IPS-18a (cell line): ENCODE results near the gene NETO2.
"Not testable (repeated sequence)": the region's sequence is repeated elsewhere in the genome, so short reads cannot be mapped to it uniquely, and the experiment has no call there.

Source experiments
- H3K27ac ChIP-seq: one replicate; pipeline ENCODE4 v1.5.1; 2013; ENCODE audit warnings: low read length
- H3K27me3 ChIP-seq: one replicate; pipeline ENCODE4 v1.6.1; 2013; ENCODE audit warnings: mild to moderate bottlenecking, low read length; ENCODE audit not compliant: control insufficient read depth, insufficient read depth
- H3K36me3 ChIP-seq: one replicate; pipeline ENCODE4 v1.6.1; 2013; ENCODE audit warnings: low read depth, low read length; ENCODE audit not compliant: control insufficient read depth
- H3K4me1 ChIP-seq: one replicate; pipeline ENCODE4 v1.6.1; 2013; ENCODE audit warnings: low read depth, low read length; ENCODE audit not compliant: control insufficient read depth
- H3K4me3 ChIP-seq: one replicate; pipeline ENCODE4 v1.5.1; 2013; ENCODE audit warnings: low read length
- H3K9ac ChIP-seq: one replicate; pipeline ENCODE4 v1.6.1; 2013; ENCODE audit warnings: mild to moderate bottlenecking, low read length, moderate library complexity
- H3K9me3 ChIP-seq: one replicate; pipeline ENCODE4 v1.6.1; 2013; ENCODE audit warnings: low read depth, low read length; ENCODE audit not compliant: control insufficient read depth

The NETO2 gene

GRCh38 chr16:47150067-47150466 is 6.3 kb upstream of the NETO2 start:
- no peak overlapping the region for H3K27ac ChIP-seq
- H3K4me1 ChIP-seq: no peaks in the 10 kb centered on the region
- peaks cover 9% of the 10 kb centered on the region for H3K9me3 ChIP-seq

GRCh38 chr16:47144559-47144877 is 773 bp upstream of the NETO2 start:
- Histone ChIP-seq H3K27me3 (peaks cover 31% of the 10 kb centered on the region), H3K36me3 (no peaks in the 10 kb centered on the region), H3K27ac (no peak overlapping the region), H3K4me3 (peak overlapping the region; percentile 53), H3K4me1 (peaks cover 9% of the 10 kb centered on the region), H3K9ac (no peak overlapping the region), H3K9me3 (no peaks in the 10 kb centered on the region)

More at GRCh38 chr16:47150067-47150466, 6.3 kb upstream of the NETO2 start:
- Histone ChIP-seq H3K27me3 (peaks cover 9% of the 10 kb centered on the region), H3K9ac (no peak overlapping the region), H3K4me3 (no peak overlapping the region), H3K36me3 (no peaks in the 10 kb centered on the region)

- Histone ChIP-seq H3K4me3 (peak overlapping the region; percentile 64), H3K4me1 (peaks cover 9% of the 10 kb centered on the region), H3K27ac (no peak overlapping the region), H3K36me3 (no peaks in the 10 kb centered on the region), H3K9ac (peak overlapping the region; percentile 77), H3K9me3 (no peaks in the 10 kb centered on the region), H3K27me3 (peaks cover 31% of the 10 kb centered on the region)
Measured at GRCh38 chr16:47142821-47143676, 696 bp downstream of the NETO2 start.

- peak overlapping the region; percentile 64 for H3K4me3 ChIP-seq
- H3K36me3 ChIP-seq: no peaks in the 10 kb centered on the region
- no peak overlapping the region for H3K27ac ChIP-seq
Measured at GRCh38 chr16:47142486-47142820, 1.3 kb downstream of the NETO2 start.

GRCh38 chr16:47141773-47142485 is 1.8 kb downstream of the NETO2 start:
- Histone ChIP-seq H3K27me3 (peaks cover 31% of the 10 kb centered on the region), H3K4me3 (peak overlapping the region; percentile 64), H3K9me3 (no peaks in the 10 kb centered on the region), H3K9ac (peak overlapping the region; percentile 77), H3K36me3 (no peaks in the 10 kb centered on the region), H3K27ac (no peak overlapping the region), H3K4me1 (peaks cover 9% of the 10 kb centered on the region)

More at GRCh38 chr16:47142486-47142820, 1.3 kb downstream of the NETO2 start:
- Histone ChIP-seq H3K4me1 (peaks cover 9% of the 10 kb centered on the region), H3K9ac (peak overlapping the region; percentile 77), H3K9me3 (no peaks in the 10 kb centered on the region), H3K27me3 (peaks cover 31% of the 10 kb centered on the region)

GRCh38 chr16:47140686-47141085 is 3.1 kb downstream of the NETO2 start:
- H3K4me3 ChIP-seq: no peak overlapping the region
- no peaks in the 10 kb centered on the region for H3K9me3 ChIP-seq
- H3K9ac ChIP-seq: no peak overlapping the region
- H3K36me3 ChIP-seq: no peaks in the 10 kb centered on the region
- H3K27ac ChIP-seq: no peak overlapping the region
- H3K4me1 ChIP-seq: peaks cover 9% of the 10 kb centered on the region
- peaks cover 28% of the 10 kb centered on the region for H3K27me3 ChIP-seq

GRCh38 chr16:47139561-47140185 is 4.1 kb downstream of the NETO2 start:
- peaks cover 18% of the 10 kb centered on the region for H3K27me3 ChIP-seq
- no peaks in the 10 kb centered on the region for H3K9me3 ChIP-seq
- H3K27ac ChIP-seq: no peak overlapping the region
- H3K36me3 ChIP-seq: no peaks in the 10 kb centered on the region
- no peak overlapping the region for H3K9ac ChIP-seq
- H3K4me1 ChIP-seq: peaks cover 9% of the 10 kb centered on the region
- no peak overlapping the region for H3K4me3 ChIP-seq

- H3K27ac ChIP-seq, H3K4me1 ChIP-seq, H3K9ac ChIP-seq: not testable (repeated sequence)
Measured at GRCh38 chr16:47137925-47138324, 5.8 kb downstream of the NETO2 start.

GRCh38 chr16:47136099-47136842 is 7.5 kb downstream of the NETO2 start:
- no peaks in the 10 kb centered on the region for H3K36me3 ChIP-seq
- H3K4me1 ChIP-seq: no peaks in the 10 kb centered on the region
- no peaks in the 10 kb centered on the region for H3K27me3 ChIP-seq
- H3K4me3 ChIP-seq: no peak overlapping the region
- no peaks in the 10 kb centered on the region for H3K9me3 ChIP-seq
- no peak overlapping the region for H3K27ac ChIP-seq
- no peak overlapping the region for H3K9ac ChIP-seq

More at GRCh38 chr16:47137925-47138324, 5.8 kb downstream of the NETO2 start:
- H3K4me3 ChIP-seq, H3K36me3 ChIP-seq, H3K9me3 ChIP-seq: not testable (repeated sequence)
- H3K27me3 ChIP-seq: peaks cover 12% of the 10 kb centered on the region

GRCh38 chr16:47134550-47134949 is 9.2 kb downstream of the NETO2 start:
- Histone ChIP-seq H3K36me3 (no peaks in the 10 kb centered on the region), H3K27ac (no peak overlapping the region), H3K9me3 (no peaks in the 10 kb centered on the region), H3K4me1 (peaks cover 5% of the 10 kb centered on the region), H3K4me3 (no peak overlapping the region), H3K27me3 (no peaks in the 10 kb centered on the region), H3K9ac (no peak overlapping the region)

- H3K9ac ChIP-seq: no peak overlapping the region
- H3K4me3 ChIP-seq: no peak overlapping the region
- H3K4me1 ChIP-seq: peaks cover 9% of the 10 kb centered on the region
- no peaks in the 10 kb centered on the region for H3K9me3 ChIP-seq
- no peaks in the 10 kb centered on the region for H3K36me3 ChIP-seq
- H3K27ac ChIP-seq: no peak overlapping the region
- H3K27me3 ChIP-seq: no peaks in the 10 kb centered on the region
Measured at GRCh38 chr16:47132308-47132707, 11.4 kb downstream of the NETO2 start.
